Gastrocnemius medialis (tissue), 4 donors: ENCODE data around the gene SHTN1. TPM values are rescaled to one million over a fixed set of nuclear protein-coding genes. Genes with fewer than 3 reads are reported as not detected.

ENCODE experiments used
- ATAC-seq, 2 donors: fragments of 150-250 bp; one replicate each; pipeline ENCODE4 v1.9.1; 2016
- DNase-seq, 2 donors: peaks; one replicate each; pipeline ENCODE4 v3.0.0-alpha.2; 2019
- H3K27ac ChIP-seq, 4 donors: fragments of 200-600 bp; sonication (generic); 1 replicate in 1 of 4; 2 replicates in 3 of 4; pipeline ENCODE4 v1.5.1; 2016 to 2018; ENCODE audit warnings: mild to moderate bottlenecking in 2 of 4, moderate library complexity in 1 of 4
- H3K27me3 ChIP-seq, 3 donors: fragments of 200-600 bp; sonication (generic) in 2 of 3; 1 replicate in 1 of 3; 2 replicates in 2 of 3; pipeline versions ENCODE4 v1.5.1 to v1.6.0; 2016 to 2019; ENCODE audit warnings: mild to moderate bottlenecking in 1 of 3, moderate library complexity in 1 of 3
- H3K36me3 ChIP-seq, 2 donors: fragments of 200-600 bp; sonication (generic) in 1 of 2; one replicate each; pipeline ENCODE4 v1.5.1; 2017 to 2018
- H3K4me1 ChIP-seq, 2 donors: fragments of 200-600 bp; sonication (generic) in 1 of 2; one replicate each; pipeline ENCODE4 v1.5.1; 2016 to 2017; ENCODE audit warnings: mild to moderate bottlenecking in 2 of 2
- H3K4me3 ChIP-seq, 4 donors: fragments of 200-600 bp; sonication (generic) in 3 of 4; 1 replicate in 1 of 4; 2 replicates in 3 of 4; pipeline ENCODE4 v1.5.1; 2016 to 2019; ENCODE audit warnings: mild to moderate bottlenecking in 2 of 4
- H3K9me3 ChIP-seq, 3 donors: fragments of 200-600 bp; sonication (generic) in 2 of 3; 1 replicate in 1 of 3; 2 replicates in 2 of 3; pipeline ENCODE4 v1.5.1; 2016 to 2019
- POLR2A ChIP-seq, 2 donors: fragments of 450-650 bp; IDR thresholded peaks; one replicate each; pipeline ENCODE4 v1.6.1; 2017; ENCODE audit warnings: antibody characterized with exemption in 2 of 2, mild to moderate bottlenecking in 2 of 2, moderate library complexity in 2 of 2
- in situ Hi-C, 4 donors: fragments of 200-750 bp; cut with MboI; loops; one replicate each; pipeline versions ENCODE4 v1.15.0 to v1.8.0; 2017; ENCODE audit warnings: low sequenced_read_pairs in 4 of 4
- intact Hi-C: fragments of 100-400 bp; cut with DNase I; formaldehyde crosslinking; loops from one replicate; pipeline ENCODE4 v1.15.1; 2023; ENCODE audit warnings: low total_unique reads
- total RNA-seq, 4 donors: library from RNA; depleted of rRNA; stranded (reverse); fragments of >200 nt; gene quantifications; one replicate each; pipeline versions ENCODE4 v1.1.0 to v1.2.3, GENCODE V29; 2016
- TF ChIP-seq, protein P1 (sequence below), 5 experiments: fragments of 450-650 bp in 3 of 5; fragments of 200-600 bp in 2 of 5; sonication (generic) in 2 of 5; IDR thresholded peaks in 4 of 5; conservative IDR thresholded peaks in 1 of 5; 1 replicate in 4 of 5; 2 replicates in 1 of 5; pipeline ENCODE4 v1.5.1; 2016 to 2019; ENCODE audit warnings: antibody characterized with exemption in 5 of 5, mild to moderate bottlenecking in 3 of 5, moderate library complexity in 3 of 5

Gene SHTN1
- total RNA-seq, 4 donors from 2014 or later: 0.73 to 2.2 (median 1.0) TPM

DNA sequence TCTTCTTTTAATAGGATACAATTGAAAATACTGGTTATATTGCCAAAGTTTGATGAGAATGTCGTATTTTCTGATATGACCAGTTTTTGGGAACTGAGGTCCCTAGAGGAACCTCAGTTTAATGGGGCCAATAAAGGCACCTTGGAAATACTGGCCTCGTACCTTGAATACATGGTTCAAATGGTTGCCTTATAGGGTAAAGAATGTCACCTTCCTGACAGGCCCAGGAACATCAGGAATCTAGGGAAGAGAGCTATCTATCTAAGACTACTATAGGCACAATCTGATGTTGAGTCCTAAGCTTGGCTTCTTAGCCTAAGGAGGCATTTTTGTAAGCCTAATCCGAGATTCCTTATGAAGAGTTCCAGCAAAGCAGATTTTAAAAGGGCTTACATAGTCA lies 9.3 kb downstream of the SHTN1 start:
- intact Hi-C loops (no loop called here), in situ Hi-C loops (no loop called here)
- no peaks in the 10 kb centered on the region for H3K27me3 ChIP-seq
- DNase-seq (no peak), ATAC-seq (no peak)
- TF ChIP-seq, protein P1, sequence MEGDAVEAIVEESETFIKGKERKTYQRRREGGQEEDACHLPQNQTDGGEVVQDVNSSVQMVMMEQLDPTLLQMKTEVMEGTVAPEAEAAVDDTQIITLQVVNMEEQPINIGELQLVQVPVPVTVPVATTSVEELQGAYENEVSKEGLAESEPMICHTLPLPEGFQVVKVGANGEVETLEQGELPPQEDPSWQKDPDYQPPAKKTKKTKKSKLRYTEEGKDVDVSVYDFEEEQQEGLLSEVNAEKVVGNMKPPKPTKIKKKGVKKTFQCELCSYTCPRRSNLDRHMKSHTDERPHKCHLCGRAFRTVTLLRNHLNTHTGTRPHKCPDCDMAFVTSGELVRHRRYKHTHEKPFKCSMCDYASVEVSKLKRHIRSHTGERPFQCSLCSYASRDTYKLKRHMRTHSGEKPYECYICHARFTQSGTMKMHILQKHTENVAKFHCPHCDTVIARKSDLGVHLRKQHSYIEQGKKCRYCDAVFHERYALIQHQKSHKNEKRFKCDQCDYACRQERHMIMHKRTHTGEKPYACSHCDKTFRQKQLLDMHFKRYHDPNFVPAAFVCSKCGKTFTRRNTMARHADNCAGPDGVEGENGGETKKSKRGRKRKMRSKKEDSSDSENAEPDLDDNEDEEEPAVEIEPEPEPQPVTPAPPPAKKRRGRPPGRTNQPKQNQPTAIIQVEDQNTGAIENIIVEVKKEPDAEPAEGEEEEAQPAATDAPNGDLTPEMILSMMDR (IDR thresholded peaks at IDR 0.05 in 4 of 5, conservative IDR thresholded peaks at IDR 0.05 in 1 of 5): no peak
- TF ChIP-seq POLR2A (IDR thresholded peaks at IDR 0.05): no peak
- no peak overlapping the region for H3K27ac ChIP-seq
- no peak overlapping the region for H3K4me3 ChIP-seq
- H3K36me3 ChIP-seq: no peaks in the 10 kb centered on the region
- no peaks in the 10 kb centered on the region for H3K9me3 ChIP-seq
- H3K4me1 ChIP-seq: no peaks in the 10 kb centered on the region

DNA sequence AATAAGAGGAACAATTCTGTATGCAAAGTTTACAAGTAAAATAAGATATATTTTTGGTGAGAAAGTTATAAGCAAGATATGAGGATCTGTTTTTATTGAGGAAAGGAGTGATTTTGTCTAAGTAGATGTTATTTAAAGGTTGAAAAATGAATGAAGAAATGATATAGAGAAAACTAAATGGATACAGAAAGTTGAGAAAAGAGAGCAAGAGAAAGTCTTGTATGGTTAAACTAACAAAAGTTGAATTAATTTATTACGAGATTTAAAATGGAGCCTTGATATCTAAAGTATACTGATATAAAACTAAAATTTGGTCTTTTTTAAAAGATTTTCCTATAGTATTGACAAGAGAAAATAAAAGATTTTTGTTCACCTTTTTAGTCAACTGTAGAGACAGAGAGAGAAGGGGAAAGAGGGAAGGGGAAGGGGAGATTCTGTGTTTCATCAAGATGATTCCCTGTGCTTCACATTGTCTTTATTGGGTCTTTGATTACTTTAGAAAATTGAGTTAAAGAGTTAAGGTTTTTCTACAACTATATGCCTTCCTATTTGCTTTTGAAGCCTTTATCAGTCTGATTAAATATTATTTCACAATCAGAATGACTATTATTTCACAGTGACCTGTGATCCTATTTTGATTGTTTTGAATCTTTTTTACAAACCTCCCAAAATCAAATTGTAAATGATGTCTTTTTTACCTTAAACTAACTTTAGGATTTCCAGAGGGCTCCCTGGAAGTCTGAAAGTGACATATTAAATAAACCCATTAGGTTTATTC lies 10.7 kb downstream of the SHTN1 start:
- no peaks in the 10 kb centered on the region for H3K27me3 ChIP-seq
- TF ChIP-seq, protein P1 (IDR thresholded peaks at IDR 0.05 in 4 of 5, conservative IDR thresholded peaks at IDR 0.05 in 1 of 5): no peak
- no peak for TF ChIP-seq POLR2A (IDR thresholded peaks at IDR 0.05)
- no peaks in the 10 kb centered on the region for H3K9me3 ChIP-seq
- ATAC-seq (no peak), DNase-seq (no peak)
- H3K27ac ChIP-seq: no peak overlapping the region
- intact Hi-C loops: no loop called here
- H3K4me3 ChIP-seq: no peak overlapping the region
- in situ Hi-C loops: no loop called here
- H3K4me1 ChIP-seq: no peaks in the 10 kb centered on the region
- no peaks in the 10 kb centered on the region for H3K36me3 ChIP-seq

DNA sequence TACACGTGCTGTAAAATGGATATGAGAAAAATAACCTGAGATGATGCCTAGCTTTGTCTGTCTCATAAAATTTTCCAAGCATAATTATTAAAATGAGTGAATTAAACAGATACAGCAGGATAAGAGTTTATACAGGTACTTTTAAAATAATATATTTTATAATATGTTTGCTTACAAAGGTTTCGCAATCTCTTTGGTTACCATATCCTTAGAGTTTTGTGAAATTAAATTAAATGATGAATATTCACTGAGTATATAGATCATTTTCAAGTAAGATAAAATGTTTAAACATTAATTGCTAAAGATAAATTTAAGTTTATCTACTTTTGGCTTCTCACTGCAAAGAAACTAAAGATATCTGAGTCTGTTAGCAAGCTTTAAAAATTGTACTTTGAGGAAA lies 11.4 kb downstream of the SHTN1 start:
- TF ChIP-seq POLR2A (IDR thresholded peaks at IDR 0.05): no peak
- TF ChIP-seq, protein P1 (IDR thresholded peaks at IDR 0.05 in 4 of 5, conservative IDR thresholded peaks at IDR 0.05 in 1 of 5): no peak
- ATAC-seq (no peak), DNase-seq (no peak)
- Histone ChIP-seq H3K9me3 (no peaks in the 10 kb centered on the region), H3K27me3 (no peaks in the 10 kb centered on the region), H3K4me1 (no peaks in the 10 kb centered on the region), H3K4me3 (no peak overlapping the region), H3K27ac (no peak overlapping the region), H3K36me3 (no peaks in the 10 kb centered on the region)
- in situ Hi-C loops: no loop called here
- intact Hi-C loops: no loop called here

DNA sequence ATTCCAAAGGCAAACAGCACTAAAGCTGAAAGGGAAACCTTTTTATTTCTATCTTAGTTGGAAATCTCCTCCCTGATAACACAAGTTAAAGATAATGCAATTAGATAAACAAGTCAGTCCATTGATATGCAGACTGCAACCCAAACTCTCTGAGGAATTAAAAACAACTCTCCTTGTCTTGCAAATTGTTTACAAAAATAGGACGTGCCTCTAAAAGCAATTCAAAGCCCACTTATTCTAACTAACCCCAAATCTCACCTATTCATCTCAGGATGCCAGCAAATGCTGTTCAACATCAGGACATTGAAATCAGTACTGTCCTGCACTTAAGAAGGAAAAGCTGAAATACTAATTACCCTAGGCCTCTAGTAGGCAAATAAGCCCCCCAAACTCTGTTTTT lies 12.8 kb downstream of the SHTN1 start:
- intact Hi-C loops: no loop called here
- TF ChIP-seq, protein P1 (IDR thresholded peaks at IDR 0.05 in 4 of 5, conservative IDR thresholded peaks at IDR 0.05 in 1 of 5): no peak
- no peak for TF ChIP-seq POLR2A (IDR thresholded peaks at IDR 0.05)
- no peak for DNase-seq

More for the DNA sequence above, 12.8 kb downstream of the SHTN1 start:
- H3K9me3 ChIP-seq: no peaks in the 10 kb centered on the region
- no peaks in the 10 kb centered on the region for H3K27me3 ChIP-seq
- in situ Hi-C loops: no loop called here
- H3K27ac ChIP-seq: no peak overlapping the region
- no peak overlapping the region for H3K4me3 ChIP-seq
- ATAC-seq: no peak
- no peaks in the 10 kb centered on the region for H3K4me1 ChIP-seq
- no peaks in the 10 kb centered on the region for H3K36me3 ChIP-seq
